Nephron progenitor cell (in vitro differentiated cells): ENCODE results near the gene CFAP299.

Experiments used
- DNase-seq: peaks from one replicate; pipeline ENCODE4 v3.0.0; 2021
- H3K27ac Mint-ChIP-seq: 2 replicates; pipeline ENCODE4 v1.8.0; 2021; ENCODE audit warnings: mild to moderate bottlenecking, moderate library complexity, mixed read lengths
- H3K27me3 Mint-ChIP-seq: 2 replicates; pipeline ENCODE4 v1.8.0; 2021; ENCODE audit warnings: mild to moderate bottlenecking, low read depth, mixed read lengths; ENCODE audit not compliant: poor library complexity
- H3K36me3 Mint-ChIP-seq: 2 replicates; pipeline ENCODE4 v1.8.0; 2021; ENCODE audit warnings: low read depth, mixed read lengths
- H3K4me1 Mint-ChIP-seq: 2 replicates; pipeline ENCODE4 v1.8.0; 2021; ENCODE audit warnings: mixed read lengths
- H3K4me3 Mint-ChIP-seq: 2 replicates; pipeline ENCODE4 v1.8.0; 2021; ENCODE audit warnings: mild to moderate bottlenecking, moderate library complexity, mixed read lengths
- H3K9me3 Mint-ChIP-seq: 2 replicates; pipeline ENCODE4 v1.8.0; 2021; ENCODE audit warnings: mild to moderate bottlenecking, moderate library complexity, mixed read lengths
- TF ChIP-seq, protein P1 (sequence below): fragments of 200-600 bp; sonication (generic); IDR thresholded peaks from 2 replicates; pipeline ENCODE4 v1.5.0; 2021; ENCODE audit warnings: antibody characterized with exemption

Gene CFAP299

DNA sequence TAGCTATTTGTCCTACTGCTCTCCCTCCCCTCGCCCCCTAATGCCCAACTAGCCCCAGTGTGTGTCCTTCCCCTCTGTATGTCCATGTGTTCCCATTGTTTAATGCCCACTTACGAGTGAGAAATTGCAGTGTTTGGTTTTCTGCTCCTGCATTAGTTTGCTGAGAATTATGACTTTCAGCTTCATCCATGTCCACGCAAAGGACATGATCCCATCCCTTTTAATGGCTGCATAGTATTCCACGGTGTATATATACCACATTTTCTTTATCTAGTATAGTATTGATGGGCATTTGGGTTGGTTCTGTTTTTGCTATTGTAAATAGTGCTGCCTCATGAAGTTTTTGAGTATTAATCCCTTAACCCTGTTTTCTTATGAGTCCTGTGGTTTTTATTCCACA is 33.6 kb upstream of the CFAP299 start:
- Mint-ChIP-seq H3K4me3 (no peak overlapping the region), H3K27ac (no peak overlapping the region), H3K9me3 (peaks cover 6% of the 10 kb centered on the region), H3K27me3 (peaks cover 11% of the 10 kb centered on the region), H3K36me3 (no peaks in the 10 kb centered on the region), H3K4me1 (no peaks in the 10 kb centered on the region)
- TF ChIP-seq, protein P1, sequence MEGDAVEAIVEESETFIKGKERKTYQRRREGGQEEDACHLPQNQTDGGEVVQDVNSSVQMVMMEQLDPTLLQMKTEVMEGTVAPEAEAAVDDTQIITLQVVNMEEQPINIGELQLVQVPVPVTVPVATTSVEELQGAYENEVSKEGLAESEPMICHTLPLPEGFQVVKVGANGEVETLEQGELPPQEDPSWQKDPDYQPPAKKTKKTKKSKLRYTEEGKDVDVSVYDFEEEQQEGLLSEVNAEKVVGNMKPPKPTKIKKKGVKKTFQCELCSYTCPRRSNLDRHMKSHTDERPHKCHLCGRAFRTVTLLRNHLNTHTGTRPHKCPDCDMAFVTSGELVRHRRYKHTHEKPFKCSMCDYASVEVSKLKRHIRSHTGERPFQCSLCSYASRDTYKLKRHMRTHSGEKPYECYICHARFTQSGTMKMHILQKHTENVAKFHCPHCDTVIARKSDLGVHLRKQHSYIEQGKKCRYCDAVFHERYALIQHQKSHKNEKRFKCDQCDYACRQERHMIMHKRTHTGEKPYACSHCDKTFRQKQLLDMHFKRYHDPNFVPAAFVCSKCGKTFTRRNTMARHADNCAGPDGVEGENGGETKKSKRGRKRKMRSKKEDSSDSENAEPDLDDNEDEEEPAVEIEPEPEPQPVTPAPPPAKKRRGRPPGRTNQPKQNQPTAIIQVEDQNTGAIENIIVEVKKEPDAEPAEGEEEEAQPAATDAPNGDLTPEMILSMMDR, result no peak
- no peak for DNase-seq

DNA sequence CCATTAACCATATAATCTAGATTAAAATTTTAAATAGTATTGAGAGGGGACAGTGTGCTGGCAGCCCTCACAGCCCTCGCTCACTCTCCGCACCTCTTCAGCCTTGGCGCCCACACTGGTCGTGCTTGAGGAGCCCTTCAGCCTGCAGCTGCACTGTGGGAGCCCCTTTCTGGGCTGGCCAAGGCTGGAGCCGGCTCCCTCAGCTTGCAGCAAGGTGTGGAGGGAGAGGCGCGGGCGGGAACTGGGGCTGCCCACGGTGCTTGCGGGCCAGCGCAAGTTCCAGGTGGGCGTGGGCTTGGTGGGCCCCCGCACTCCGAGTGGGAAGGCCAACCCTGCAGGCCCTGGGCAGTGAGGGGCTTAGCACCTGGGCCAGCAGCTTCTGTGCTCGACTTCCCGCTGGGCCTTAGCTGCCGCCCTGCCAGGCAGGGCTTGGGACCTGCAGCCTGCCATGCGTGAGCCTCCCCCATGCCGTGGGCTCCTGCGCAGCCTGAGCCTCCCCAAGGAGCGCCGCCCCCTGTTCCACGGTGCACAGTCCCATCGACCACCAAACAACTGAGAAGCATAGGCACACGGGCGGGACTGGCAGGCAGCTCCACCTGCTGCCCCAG is 32.8 kb upstream of the CFAP299 start:
- Mint-ChIP-seq H3K9me3 (peaks cover 6% of the 10 kb centered on the region), H3K4me1 (no peaks in the 10 kb centered on the region), H3K27me3 (peaks cover 9% of the 10 kb centered on the region), H3K4me3 (no peak overlapping the region), H3K36me3 (no peaks in the 10 kb centered on the region), H3K27ac (no peak overlapping the region)
- DNase-seq, result no peak
- TF ChIP-seq, protein P1, result no peak

DNA sequence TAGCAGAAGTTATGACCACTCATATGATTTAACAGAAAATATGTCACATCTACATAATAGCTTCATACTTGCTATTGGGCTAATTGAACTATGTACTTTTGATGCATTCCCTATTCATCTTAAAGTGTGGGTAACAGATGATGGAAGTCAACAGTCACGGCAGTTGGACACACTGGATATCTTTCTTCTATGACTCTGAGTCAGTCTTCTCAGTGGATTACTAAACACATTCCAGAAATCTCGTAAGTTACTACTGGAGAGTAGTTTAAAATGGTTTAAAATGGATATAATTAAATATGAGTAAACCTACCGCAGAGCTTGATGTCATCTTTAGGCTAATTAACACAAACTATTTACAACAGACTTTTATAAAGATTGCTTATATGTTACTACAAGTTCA is 30.1 kb upstream of the CFAP299 start:
- Mint-ChIP-seq H3K27ac (no peak overlapping the region), H3K36me3 (no peaks in the 10 kb centered on the region), H3K4me1 (no peaks in the 10 kb centered on the region), H3K4me3 (no peak overlapping the region), H3K27me3 (peaks cover 15% of the 10 kb centered on the region), H3K9me3 (peaks cover 6% of the 10 kb centered on the region)
- DNase-seq, result no peak
- TF ChIP-seq, protein P1, result no peak

DNA sequence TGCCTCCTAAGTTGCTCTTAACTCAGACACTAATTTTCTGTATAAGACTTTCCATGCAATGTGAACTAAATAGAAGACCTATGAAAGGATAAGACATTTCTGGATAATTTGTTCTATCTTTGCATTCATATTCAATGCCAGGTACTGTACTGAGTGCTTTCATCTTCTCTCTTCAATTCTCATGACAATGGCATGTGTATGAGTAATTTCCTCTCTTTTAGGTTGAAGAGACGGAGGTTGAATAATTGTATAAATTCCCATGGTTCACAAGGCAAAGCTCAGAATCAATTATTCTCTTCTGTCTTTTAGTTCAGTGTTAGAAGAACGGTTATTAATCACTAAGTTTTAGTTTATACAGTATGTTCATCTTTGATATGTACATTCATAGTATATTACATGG is 29.3 kb upstream of the CFAP299 start:
- DNase-seq, result no peak
- H3K27ac Mint-ChIP-seq, result no peak overlapping the region
- no peaks in the 10 kb centered on the region for H3K36me3 Mint-ChIP-seq
- no peak overlapping the region for H3K4me3 Mint-ChIP-seq
- TF ChIP-seq, protein P1, result no peak
- no peaks in the 10 kb centered on the region for H3K4me1 Mint-ChIP-seq
- H3K9me3 Mint-ChIP-seq, result peaks cover 6% of the 10 kb centered on the region
- H3K27me3 Mint-ChIP-seq, result peaks cover 19% of the 10 kb centered on the region

DNA sequence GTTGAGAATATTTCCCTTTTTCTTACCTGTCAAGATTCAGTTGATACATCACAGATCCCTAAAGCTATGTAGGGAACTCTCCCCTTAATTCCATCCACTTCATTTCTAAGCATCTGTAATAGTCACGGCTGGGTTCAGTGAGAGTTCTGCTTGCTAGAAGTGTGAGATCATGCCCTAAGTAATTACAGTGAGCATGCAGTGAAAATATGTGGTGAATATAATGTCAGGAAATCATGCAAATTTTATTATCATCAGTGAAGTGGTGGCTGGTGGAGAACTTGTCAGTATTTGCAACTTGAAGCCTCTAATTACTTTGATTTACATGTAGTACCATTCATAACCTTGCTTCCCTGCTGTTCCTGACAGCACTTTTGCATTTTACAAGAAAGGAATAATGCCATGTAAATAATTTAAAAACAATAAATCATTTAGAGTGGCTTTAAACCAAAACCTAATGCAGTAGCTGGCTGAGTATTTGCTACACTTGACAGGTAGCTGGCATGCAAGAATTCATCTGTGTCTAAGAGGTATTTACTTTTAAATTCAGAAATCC is 28.3 kb upstream of the CFAP299 start:
- Mint-ChIP-seq H3K27ac (no peak overlapping the region), H3K36me3 (no peaks in the 10 kb centered on the region), H3K27me3 (peaks cover 22% of the 10 kb centered on the region), H3K4me3 (no peak overlapping the region), H3K4me1 (no peaks in the 10 kb centered on the region), H3K9me3 (peaks cover 6% of the 10 kb centered on the region)
- no peak for DNase-seq
- TF ChIP-seq, protein P1, result no peak
